ENCODE results near the gene PALS1.

GRCh38 chr14:67228325-67228984 lies 12.8 kb upstream of the PALS1 start:
- TF ChIP-seq POLR2A (IDR thresholded peaks at IDR 0.05) (no peak), CTCF (IDR thresholded peaks at IDR 0.05) (no peak)
